Endothelial cell (in vitro differentiated cells): ENCODE measurements around the gene CCL17. TPM values are rescaled to one million over a fixed set of nuclear protein-coding genes. Genes with fewer than 3 reads are reported as not detected.

Source experiments
- DNase-seq: peaks from one replicate; pipeline ENCODE4 v3.0.0; 2021; ENCODE audit warnings: low spot score
- H3K27ac Mint-ChIP-seq: one replicate; pipeline ENCODE4 v1.8.0; 2021; ENCODE audit warnings: mixed read lengths, inconsistent platforms; ENCODE audit not compliant: unreplicated experiment
- H3K27me3 Mint-ChIP-seq: one replicate; pipeline ENCODE4 v1.8.0; 2021; ENCODE audit warnings: mild to moderate bottlenecking, moderate library complexity, mixed read lengths, inconsistent platforms; ENCODE audit not compliant: unreplicated experiment
- H3K36me3 Mint-ChIP-seq: one replicate; pipeline ENCODE4 v1.8.0; 2021; ENCODE audit warnings: mild to moderate bottlenecking, low read depth, mixed read lengths, inconsistent platforms; ENCODE audit not compliant: unreplicated experiment
- H3K4me1 Mint-ChIP-seq: one replicate; pipeline ENCODE4 v1.8.0; 2021; ENCODE audit warnings: mild to moderate bottlenecking, mixed read lengths, inconsistent platforms; ENCODE audit not compliant: unreplicated experiment
- H3K4me3 Mint-ChIP-seq: one replicate; pipeline ENCODE4 v1.8.0; 2021; ENCODE audit warnings: mild to moderate bottlenecking, mixed read lengths, inconsistent platforms; ENCODE audit not compliant: unreplicated experiment
- H3K9me3 Mint-ChIP-seq: one replicate; pipeline ENCODE4 v1.8.0; 2021; ENCODE audit warnings: mixed read lengths, inconsistent platforms; ENCODE audit not compliant: unreplicated experiment
- CTCF ChIP-seq: fragments of 200-600 bp; sonication (generic); IDR thresholded peaks from one replicate; pipeline ENCODE4 v1.5.0; 2021; ENCODE audit warnings: antibody characterized with exemption; ENCODE audit not compliant: unreplicated experiment
- total RNA-seq: library from RNA; stranded (reverse); fragmentation: NEBNext Ultra II Directional; extraction: Animal tissue kit (Norgen Biotek cat#: 25700); gene quantifications from one replicate; pipeline ENCODE4 v1.2.1, GENCODE V29; 2021; ENCODE audit not compliant: unreplicated experiment

CCL17 gene
- total RNA-seq, 1 donor from 2014 or later: not detected

GRCh38 chr16:57379579-57379978, 25.0 kb upstream of the CCL17 start:
- Mint-ChIP-seq H3K27ac (no peak overlapping the region), H3K27me3 (peaks cover 1% of the 10 kb centered on the region), H3K4me1 (peaks cover 10% of the 10 kb centered on the region), H3K4me3 (no peak overlapping the region), H3K9me3 (no peaks in the 10 kb centered on the region), H3K36me3 (no peaks in the 10 kb centered on the region)
- no peak for TF ChIP-seq CTCF
- DNase-seq: no peak

GRCh38 chr16:57380671-57381462, 23.7 kb upstream of the CCL17 start:
- Mint-ChIP-seq H3K4me1 (peaks cover 10% of the 10 kb centered on the region), H3K4me3 (no peak overlapping the region), H3K27ac (peak overlapping the region; percentile 10), H3K27me3 (peaks cover 3% of the 10 kb centered on the region), H3K9me3 (no peaks in the 10 kb centered on the region), H3K36me3 (no peaks in the 10 kb centered on the region)
- DNase-seq: no peak
- TF ChIP-seq CTCF: no peak

- Mint-ChIP-seq H3K4me1 (peaks cover 12% of the 10 kb centered on the region), H3K4me3 (no peak overlapping the region), H3K36me3 (no peaks in the 10 kb centered on the region), H3K27me3 (peaks cover 3% of the 10 kb centered on the region), H3K9me3 (no peaks in the 10 kb centered on the region), H3K27ac (no peak overlapping the region)
- DNase-seq: no peak
- TF ChIP-seq CTCF: no peak
These were observed 22.6 kb upstream of the CCL17 start for GRCh38 chr16:57381791-57382534.

- Mint-ChIP-seq H3K4me3 (no peak overlapping the region), H3K27me3 (peaks cover 5% of the 10 kb centered on the region), H3K36me3 (no peaks in the 10 kb centered on the region), H3K27ac (peak overlapping the region; percentile 30), H3K4me1 (peaks cover 12% of the 10 kb centered on the region), H3K9me3 (no peaks in the 10 kb centered on the region)
- TF ChIP-seq CTCF: no peak
- DNase-seq: no peak
These were observed 21.9 kb upstream of the CCL17 start for GRCh38 chr16:57382535-57383275.
